ENCODE results near the gene SLC1A6.

The SLC1A6 gene

GRCh38 chr19:15014579-15014978, 34.9 kb upstream of the SLC1A6 start:
- H3K4me3 ChIP-seq (ENCODE audit: low read depth, low read length) = no peak overlapping the region
- no peak for DNase-seq (ENCODE audit: low read depth)
- no peak for TF ChIP-seq CTCF (IDR thresholded peaks at IDR 0.05; ENCODE audit: control insufficient read depth, extremely low read depth, insufficient read depth)

- no peak for TF ChIP-seq CTCF (IDR thresholded peaks at IDR 0.05; ENCODE audit: control insufficient read depth, extremely low read depth, insufficient read depth)
- H3K4me3 ChIP-seq (ENCODE audit: low read depth, low read length) = no peak overlapping the region
- DNase-seq (ENCODE audit: low read depth) = no peak
Observed at GRCh38 chr19:15010501-15011300, 31.0 kb upstream of the SLC1A6 start.

- no peak for DNase-seq (ENCODE audit: low read depth)
- no peak overlapping the region for H3K4me3 ChIP-seq (ENCODE audit: low read depth, low read length)
- TF ChIP-seq CTCF (IDR thresholded peaks at IDR 0.05; ENCODE audit: control insufficient read depth, extremely low read depth, insufficient read depth) = no peak
Observed at GRCh38 chr19:15008308-15008707, 28.6 kb upstream of the SLC1A6 start.

GRCh38 chr19:14997981-14998380, 18.3 kb upstream of the SLC1A6 start:
- no peak for DNase-seq (ENCODE audit: low read depth)
- no peak overlapping the region for H3K4me3 ChIP-seq (ENCODE audit: low read depth, low read length)
- TF ChIP-seq CTCF (IDR thresholded peaks at IDR 0.05; ENCODE audit: control insufficient read depth, extremely low read depth, insufficient read depth) = no peak

GRCh38 chr19:14992780-14993179, 13.1 kb upstream of the SLC1A6 start:
- no peak for TF ChIP-seq CTCF (IDR thresholded peaks at IDR 0.05; ENCODE audit: control insufficient read depth, extremely low read depth, insufficient read depth)
- DNase-seq (ENCODE audit: low read depth) = no peak
- no peak overlapping the region for H3K4me3 ChIP-seq (ENCODE audit: low read depth, low read length)

- H3K4me3 ChIP-seq (ENCODE audit: low read depth, low read length) = no peak overlapping the region
- no peak for DNase-seq (ENCODE audit: low read depth)
- TF ChIP-seq CTCF (IDR thresholded peaks at IDR 0.05; ENCODE audit: control insufficient read depth, extremely low read depth, insufficient read depth) = no peak
Observed at GRCh38 chr19:14985133-14985532, 5.5 kb upstream of the SLC1A6 start.

Measured in LNCaP clone FGC (cell line).